Osteoblast (primary cell): Measurements from ENCODE around the gene CNTNAP5. TPM values are rescaled to one million over a fixed set of nuclear protein-coding genes. Genes with fewer than 3 reads are reported as not detected.

Source experiments
- DNase-seq: peaks from one replicate; pipeline ENCODE4 v3.0.0; 2011; ENCODE audit warnings: low spot score, mixed read lengths; ENCODE audit not compliant: insufficient read length; ENCODE audit errors: missing footprints
- H2AFZ ChIP-seq: 2 replicates; pipeline ENCODE4 v1.6.0; 2011; ENCODE audit warnings: mild to moderate bottlenecking, low read length
- H3K27ac ChIP-seq: 2 replicates; pipeline ENCODE4 v1.5.1; 2011; ENCODE audit warnings: mild to moderate bottlenecking, low read depth, low read length, moderate library complexity
- H3K27me3 ChIP-seq: 2 replicates; pipeline ENCODE4 v1.6.0; 2012; ENCODE audit warnings: mild to moderate bottlenecking, control low read depth, inconsistent platforms, low read length, moderate library complexity; ENCODE audit not compliant: insufficient read depth
- H3K36me3 ChIP-seq: 2 replicates; pipeline ENCODE4 v1.5.1; 2011; ENCODE audit warnings: mild to moderate bottlenecking, low read length, control low read depth, moderate library complexity; ENCODE audit not compliant: insufficient read depth
- H3K4me1 ChIP-seq: 2 replicates; pipeline ENCODE4 v1.5.1; 2011; ENCODE audit warnings: mild to moderate bottlenecking, low read length, control low read depth, moderate library complexity; ENCODE audit not compliant: insufficient read depth
- H3K4me2 ChIP-seq: 2 replicates; pipeline ENCODE4 v1.6.0; 2011; ENCODE audit warnings: mild to moderate bottlenecking, low read length; ENCODE audit not compliant: insufficient read depth
- H3K4me3 ChIP-seq: fragments of 200-600 bp; sonication (generic); 3 replicates; pipeline ENCODE4 v1.5.1; 2012; ENCODE audit warnings: mild to moderate bottlenecking, low read length, inconsistent platforms; ENCODE audit not compliant: insufficient read depth
- H3K79me2 ChIP-seq: 2 replicates; pipeline ENCODE4 v1.6.0; 2012; ENCODE audit warnings: mild to moderate bottlenecking, low read length, control low read depth, inconsistent platforms; ENCODE audit not compliant: insufficient read depth
- H3K9me3 ChIP-seq: 2 replicates; pipeline ENCODE4 v1.5.1; 2011; ENCODE audit warnings: low read depth, low read length, control low read depth
- H4K20me1 ChIP-seq: 2 replicates; pipeline ENCODE4 v1.6.0; 2012; ENCODE audit warnings: mild to moderate bottlenecking, low read length, control low read depth; ENCODE audit not compliant: insufficient read depth
- total RNA-seq: library from RNA; depleted of rRNA; stranded (reverse); fragments of >200 nt; gene quantifications from 2 replicates; pipeline ENCODE4 v1.2.3, GENCODE V29; 2012
- TF ChIP-seq, protein P1 (sequence below): IDR thresholded peaks from 2 replicates; pipeline ENCODE4 v1.5.1; 2011; ENCODE audit warnings: mild to moderate bottlenecking, low read depth, low read length, moderate library complexity; ENCODE audit errors: extremely low read depth

Gene CNTNAP5
- total RNA-seq, 1 donor, result not detected

DNA sequence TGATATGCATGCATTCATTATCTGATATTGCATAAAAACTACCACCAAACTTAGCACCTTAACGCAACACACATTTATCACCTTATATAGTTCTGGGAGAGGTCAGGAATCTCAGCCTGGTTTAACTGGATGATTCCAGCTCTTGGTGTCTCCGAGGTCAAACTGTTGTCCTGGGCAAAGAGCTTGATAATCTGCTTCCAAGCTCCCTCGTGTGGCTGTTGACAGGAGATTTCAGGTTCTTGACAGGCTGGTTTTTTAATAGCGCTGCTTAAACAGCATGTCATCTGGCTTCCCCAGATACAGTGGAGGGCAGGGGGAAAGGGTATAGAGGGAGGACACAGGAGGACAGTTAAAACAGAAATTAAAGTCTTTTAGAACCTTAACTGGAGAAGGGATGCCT lies 785.0 kb downstream of the CNTNAP5 start:
- DNase-seq, result no peak
- Histone ChIP-seq H3K36me3 (no peaks in the 10 kb centered on the region), H3K9me3 (no peaks in the 10 kb centered on the region), H3K79me2 (no peaks in the 10 kb centered on the region), H2AFZ (no peak overlapping the region), H3K27ac (no peak overlapping the region), H4K20me1 (no peaks in the 10 kb centered on the region), H3K27me3 (no peaks in the 10 kb centered on the region), H3K4me1 (no peaks in the 10 kb centered on the region), H3K4me2 (no peak overlapping the region), H3K4me3 (no peak overlapping the region)
- TF ChIP-seq, protein P1, sequence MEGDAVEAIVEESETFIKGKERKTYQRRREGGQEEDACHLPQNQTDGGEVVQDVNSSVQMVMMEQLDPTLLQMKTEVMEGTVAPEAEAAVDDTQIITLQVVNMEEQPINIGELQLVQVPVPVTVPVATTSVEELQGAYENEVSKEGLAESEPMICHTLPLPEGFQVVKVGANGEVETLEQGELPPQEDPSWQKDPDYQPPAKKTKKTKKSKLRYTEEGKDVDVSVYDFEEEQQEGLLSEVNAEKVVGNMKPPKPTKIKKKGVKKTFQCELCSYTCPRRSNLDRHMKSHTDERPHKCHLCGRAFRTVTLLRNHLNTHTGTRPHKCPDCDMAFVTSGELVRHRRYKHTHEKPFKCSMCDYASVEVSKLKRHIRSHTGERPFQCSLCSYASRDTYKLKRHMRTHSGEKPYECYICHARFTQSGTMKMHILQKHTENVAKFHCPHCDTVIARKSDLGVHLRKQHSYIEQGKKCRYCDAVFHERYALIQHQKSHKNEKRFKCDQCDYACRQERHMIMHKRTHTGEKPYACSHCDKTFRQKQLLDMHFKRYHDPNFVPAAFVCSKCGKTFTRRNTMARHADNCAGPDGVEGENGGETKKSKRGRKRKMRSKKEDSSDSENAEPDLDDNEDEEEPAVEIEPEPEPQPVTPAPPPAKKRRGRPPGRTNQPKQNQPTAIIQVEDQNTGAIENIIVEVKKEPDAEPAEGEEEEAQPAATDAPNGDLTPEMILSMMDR, result no peak

DNA sequence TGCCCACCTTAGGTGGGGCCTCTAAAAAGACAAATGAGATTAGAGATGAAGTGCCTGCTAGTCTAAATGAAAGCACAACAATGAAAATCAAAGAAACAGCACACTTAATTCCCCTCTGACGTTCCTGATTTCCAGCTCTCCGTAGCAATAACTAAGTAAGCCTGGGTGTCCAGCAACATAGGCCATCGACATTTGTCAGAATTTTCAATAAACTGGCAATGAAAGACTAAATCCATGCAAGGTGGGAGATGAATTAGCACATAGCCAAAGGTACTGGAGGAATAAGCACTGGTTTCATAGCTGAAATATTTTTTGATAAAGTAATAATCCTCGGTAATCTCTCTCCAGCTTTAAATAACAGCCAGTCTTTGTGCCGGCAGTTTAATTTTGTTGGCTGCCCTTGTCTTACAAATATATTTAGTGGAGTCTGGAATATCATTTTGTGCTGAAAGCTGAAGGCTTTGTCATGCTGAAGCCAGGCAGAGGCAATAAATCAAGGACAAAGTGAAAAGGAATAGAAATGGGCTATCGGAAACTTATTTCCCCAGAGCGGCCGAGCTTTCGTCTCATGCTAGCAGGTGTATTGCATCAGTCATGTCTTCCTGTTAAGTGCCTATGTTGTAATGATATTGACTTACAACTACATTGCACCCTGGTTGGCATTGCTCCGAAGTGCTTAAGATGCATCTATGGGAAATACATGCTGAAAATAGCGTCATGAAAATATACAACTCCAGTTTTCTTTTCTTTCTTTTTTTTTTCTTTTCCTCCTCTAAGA lies 790.1 kb downstream of the CNTNAP5 start:
- Histone ChIP-seq H3K27me3 (no peaks in the 10 kb centered on the region), H3K4me2 (no peak overlapping the region), H3K4me3 (no peak overlapping the region), H3K9me3 (no peaks in the 10 kb centered on the region), H4K20me1 (no peaks in the 10 kb centered on the region), H3K79me2 (no peaks in the 10 kb centered on the region), H3K4me1 (no peaks in the 10 kb centered on the region), H2AFZ (no peak overlapping the region), H3K36me3 (no peaks in the 10 kb centered on the region), H3K27ac (no peak overlapping the region)
- DNase-seq, result no peak
- TF ChIP-seq, protein P1, result no peak

DNA sequence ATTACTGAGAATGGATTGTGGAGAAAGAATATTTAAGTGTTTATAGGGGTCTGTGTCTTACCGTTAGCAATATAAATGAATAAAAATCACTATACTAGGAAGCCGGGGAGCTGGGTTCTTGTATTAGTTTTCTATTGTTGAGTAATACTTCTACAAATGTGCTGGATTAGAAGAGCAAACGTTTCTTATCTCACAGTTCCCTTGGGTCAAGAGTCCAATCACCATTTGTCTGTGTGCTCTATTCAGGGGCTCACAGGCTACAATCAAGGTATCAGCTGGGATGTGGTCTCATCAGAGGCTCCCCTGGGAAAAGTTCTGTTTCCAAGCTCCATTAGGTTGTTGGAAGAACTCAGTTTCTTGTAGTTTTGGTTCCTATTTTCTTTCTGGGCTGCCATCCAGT lies 790.9 kb downstream of the CNTNAP5 start:
- Histone ChIP-seq H3K79me2 (no peaks in the 10 kb centered on the region), H3K36me3 (no peaks in the 10 kb centered on the region), H3K27ac (no peak overlapping the region), H3K4me3 (no peak overlapping the region), H3K4me1 (no peaks in the 10 kb centered on the region), H3K4me2 (no peak overlapping the region), H3K9me3 (no peaks in the 10 kb centered on the region), H2AFZ (no peak overlapping the region), H4K20me1 (no peaks in the 10 kb centered on the region), H3K27me3 (no peaks in the 10 kb centered on the region)
- no peak for DNase-seq
- TF ChIP-seq, protein P1, result no peak

DNA sequence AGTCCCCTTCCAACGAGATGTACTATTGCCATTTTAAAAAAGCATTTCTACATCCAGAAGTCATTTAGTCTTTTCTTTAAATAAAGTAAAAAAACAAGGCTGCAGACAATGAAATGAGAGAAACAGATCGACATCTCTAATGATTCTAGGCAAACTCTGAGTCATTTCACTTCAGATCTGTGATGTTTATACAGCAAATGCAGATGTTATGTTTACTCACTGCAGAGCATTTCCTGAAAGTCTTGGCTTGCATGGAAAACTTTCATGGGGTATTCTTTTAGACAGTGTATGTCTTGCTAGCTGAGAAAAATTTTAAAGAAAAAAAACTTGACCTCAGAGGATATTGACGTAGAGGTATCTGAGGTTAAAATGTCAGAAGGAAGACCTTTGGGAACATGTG lies 797.4 kb downstream of the CNTNAP5 start:
- Histone ChIP-seq H3K4me1 (no peaks in the 10 kb centered on the region), H3K4me2 (no peak overlapping the region), H4K20me1 (no peaks in the 10 kb centered on the region), H3K36me3 (no peaks in the 10 kb centered on the region), H3K4me3 (no peak overlapping the region), H3K27me3 (no peaks in the 10 kb centered on the region), H3K79me2 (no peaks in the 10 kb centered on the region), H2AFZ (no peak overlapping the region), H3K27ac (no peak overlapping the region), H3K9me3 (peaks cover 4% of the 10 kb centered on the region)
- DNase-seq, result no peak
- TF ChIP-seq, protein P1, result no peak
